GM21367 (cell line): Measurements from ENCODE around the gene COL4A2.

Experiments used
- ATAC-seq: cut with Tn5 transposase; IDR thresholded peaks from one replicate; pipeline ENCODE4 v1.9.1; 2021; ENCODE audit not compliant: unreplicated experiment

The COL4A2 gene

DNA sequence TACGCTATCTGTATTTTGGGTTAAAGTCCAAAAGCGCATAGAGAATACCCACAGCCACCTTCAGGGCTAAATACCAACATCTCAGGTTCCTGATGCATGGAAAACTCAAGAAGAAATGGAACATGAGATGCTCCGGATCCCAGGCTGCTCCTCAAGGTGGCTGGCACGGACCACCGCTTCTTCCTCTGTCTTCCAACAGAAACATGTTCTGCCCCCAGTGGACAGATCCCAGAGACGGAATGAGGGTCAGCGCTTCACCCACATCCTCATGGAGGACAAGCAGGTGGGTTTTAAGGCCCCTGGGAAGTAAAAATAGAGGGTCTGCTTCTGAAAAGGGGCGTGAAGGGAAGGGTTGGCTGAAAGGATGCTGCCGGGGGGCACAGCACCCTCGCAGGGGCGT, 17.4 kb upstream of the COL4A2 start:
- ATAC-seq = no peak

DNA sequence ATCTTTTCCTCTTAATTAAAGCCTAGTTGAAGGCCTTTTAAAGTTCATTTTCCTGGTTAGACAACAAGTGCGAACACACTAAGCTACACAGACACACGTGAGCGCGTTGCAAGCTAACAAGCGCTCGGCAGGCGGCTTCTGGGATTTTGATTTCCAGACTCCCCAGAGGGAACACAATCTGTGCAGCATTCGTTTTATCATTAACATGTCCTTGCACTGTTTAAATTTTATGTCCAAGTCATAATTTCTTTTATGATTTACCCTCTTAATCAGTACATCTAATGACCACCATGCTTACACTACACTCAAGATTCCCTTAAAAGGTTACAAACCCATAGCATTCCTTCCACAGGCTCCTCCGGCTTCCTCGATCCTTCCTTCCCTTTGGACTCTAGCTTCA, 16.9 kb upstream of the COL4A2 start:
- no peak for ATAC-seq

DNA sequence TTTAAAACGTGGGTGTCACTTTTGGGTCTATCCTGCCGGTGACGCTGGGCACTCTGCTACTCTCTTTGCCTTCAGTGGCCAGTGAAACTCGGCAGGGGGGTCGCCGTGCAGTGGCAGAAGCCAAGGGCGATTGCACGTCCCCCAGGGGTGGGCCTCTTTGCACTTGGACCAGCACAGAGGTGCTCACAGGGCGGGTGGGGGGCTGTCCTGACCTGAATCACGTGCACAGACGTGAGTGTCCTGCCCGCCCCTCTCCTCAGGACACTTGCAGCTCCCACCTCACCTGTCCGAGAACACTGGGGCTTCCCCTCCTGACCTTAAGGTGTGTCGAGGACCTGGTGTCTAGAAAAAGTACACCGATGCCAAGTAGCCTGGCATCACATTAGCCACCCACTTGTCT, 16.3 kb upstream of the COL4A2 start:
- ATAC-seq = no peak

DNA sequence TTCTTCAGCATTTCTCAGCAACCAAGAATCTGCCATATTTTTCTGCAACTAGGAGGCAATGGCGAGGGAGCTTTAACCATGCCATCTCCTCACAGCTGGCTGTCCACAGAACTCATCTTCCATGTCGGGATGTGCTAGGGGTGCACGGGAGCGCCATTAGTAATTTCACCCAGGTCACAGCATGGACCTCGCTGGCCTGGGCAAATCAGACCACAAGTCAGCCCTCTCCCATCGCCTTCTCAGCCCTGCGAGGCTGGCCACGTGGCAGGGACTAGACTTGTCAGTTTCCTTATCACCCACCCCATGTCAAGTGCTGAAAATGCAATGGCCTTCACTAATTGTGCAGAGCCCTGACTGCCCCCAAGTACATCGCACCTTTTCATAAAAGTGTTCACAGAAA, 15.8 kb upstream of the COL4A2 start:
- no peak for ATAC-seq

DNA sequence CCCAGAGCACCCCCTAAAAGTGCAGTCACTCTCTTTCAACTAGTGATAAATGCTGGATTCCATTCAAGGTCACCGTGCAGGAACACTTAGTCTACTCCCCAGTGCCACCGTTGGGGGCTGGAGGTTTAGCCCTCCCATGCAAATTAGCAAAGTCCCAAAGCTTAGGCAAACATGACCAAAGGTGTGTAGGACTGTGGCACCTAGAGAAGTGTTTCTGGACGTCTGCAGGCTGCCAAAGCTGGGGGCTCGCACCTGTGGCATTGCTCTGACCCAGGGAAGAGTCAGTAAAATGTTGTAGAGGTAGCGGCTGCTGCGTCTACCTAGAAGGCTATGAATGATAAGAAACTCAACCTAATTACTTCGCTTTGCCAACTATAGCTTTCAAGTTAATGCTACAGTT, 14.0 kb upstream of the COL4A2 start:
- no peak for ATAC-seq

DNA sequence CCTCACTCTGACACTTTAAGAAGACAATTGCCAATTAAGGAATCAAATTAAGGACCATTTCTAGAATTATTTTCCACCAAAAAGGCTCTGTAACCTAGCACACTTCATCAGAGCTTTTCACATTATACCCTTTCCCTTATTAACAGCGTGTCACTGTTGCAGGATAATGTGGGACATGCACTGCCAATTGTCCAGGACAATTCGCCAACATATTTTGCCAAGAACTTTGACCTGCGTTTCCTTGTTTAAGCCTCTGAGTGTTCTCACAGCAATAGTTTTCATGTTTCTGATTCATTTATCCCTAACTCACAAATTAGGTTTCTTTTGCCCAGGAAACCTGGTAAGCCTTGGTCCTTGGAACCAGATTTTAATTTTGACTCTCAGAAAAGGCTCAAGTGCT, 13.4 kb upstream of the COL4A2 start:
- no peak for ATAC-seq

DNA sequence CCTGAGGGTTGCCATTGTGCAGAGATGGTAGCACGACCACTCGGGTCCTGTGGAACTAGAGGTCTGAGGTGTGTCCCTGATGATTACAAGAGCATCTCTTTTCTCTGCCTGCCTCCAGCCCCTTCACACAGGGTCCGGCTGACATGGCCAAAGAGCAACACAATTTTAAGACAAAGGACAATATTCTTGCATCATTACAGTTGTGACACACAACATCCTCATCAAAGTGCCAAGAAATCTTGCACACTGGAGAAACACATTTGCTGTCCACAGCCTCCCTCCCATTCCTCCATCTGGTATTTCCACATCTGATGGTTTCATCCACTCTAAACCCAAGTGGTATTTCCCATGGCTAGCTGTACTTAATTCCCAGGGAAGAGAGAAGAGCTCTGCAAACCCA, 12.9 kb upstream of the COL4A2 start:
- ATAC-seq = no peak

DNA sequence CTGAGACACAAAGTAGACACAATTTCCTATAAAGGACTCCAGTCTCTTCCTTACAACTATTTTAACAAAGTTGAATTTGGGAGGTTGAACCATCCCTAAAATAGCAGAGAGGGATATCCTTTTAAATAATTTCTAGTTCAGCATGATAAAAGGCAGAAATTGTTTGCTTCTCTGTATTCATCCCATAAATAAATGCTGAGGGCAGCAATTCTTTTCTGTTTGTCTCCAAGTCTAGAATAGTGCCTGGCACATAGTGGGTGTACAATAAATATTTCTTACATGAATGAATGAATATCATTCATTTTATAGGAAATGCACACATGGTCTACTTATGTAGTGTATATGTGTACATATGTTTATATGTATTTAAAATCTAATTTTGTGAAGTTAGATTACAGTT, 12.5 kb upstream of the COL4A2 start:
- no peak for ATAC-seq

DNA sequence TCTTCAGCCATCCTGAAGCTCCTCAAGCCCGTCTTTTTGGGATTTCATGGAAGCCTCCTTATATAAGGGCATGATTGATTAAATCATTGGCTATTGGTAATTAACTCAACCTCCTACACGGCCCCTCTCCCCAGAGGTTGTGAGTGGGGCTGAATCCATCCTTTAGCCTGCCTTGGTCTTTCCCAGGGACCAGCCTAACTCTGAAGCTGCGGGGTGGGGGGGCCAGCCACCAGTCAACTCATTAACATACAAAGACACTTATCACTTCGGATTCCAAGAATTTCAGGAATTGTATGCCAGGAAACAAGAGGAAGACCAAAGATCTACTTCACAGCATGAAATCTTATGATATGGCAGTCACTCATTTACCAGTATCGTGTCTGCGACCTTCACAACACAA, 10.1 kb upstream of the COL4A2 start:
- ATAC-seq = no peak

DNA sequence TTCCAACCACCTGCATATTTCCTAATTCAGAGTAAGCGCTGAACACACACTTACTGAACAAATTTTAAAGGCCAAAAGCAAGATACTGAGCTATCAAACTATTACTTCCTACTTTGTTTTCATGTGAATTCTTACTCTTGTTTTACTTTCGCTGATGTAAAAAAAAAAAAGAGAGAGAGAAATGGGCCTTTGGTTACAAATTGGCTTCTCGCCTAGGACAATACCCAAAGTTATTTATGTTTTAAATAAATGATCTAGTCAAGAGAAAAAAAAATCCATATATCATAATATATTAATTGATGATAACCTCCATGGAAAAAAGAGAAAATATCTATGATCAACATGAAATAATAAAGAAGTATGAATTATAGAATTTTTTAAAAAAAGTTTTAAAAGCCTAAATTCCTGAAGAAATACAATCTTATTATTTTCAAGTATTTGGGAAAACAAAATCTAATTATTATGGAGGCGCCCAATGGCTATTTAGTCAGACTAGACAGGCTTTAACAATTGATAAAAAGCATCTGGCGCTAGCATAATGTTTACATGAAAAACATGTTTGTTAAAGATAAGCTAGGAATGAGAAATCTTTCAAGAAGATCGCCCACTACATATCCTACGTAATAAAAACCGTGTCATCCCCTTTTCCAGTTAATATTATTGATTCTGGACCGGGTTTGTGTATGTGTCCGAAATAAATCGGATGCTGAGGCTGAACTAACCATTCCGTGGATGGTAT, 9.1 kb upstream of the COL4A2 start:
- no peak for ATAC-seq

DNA sequence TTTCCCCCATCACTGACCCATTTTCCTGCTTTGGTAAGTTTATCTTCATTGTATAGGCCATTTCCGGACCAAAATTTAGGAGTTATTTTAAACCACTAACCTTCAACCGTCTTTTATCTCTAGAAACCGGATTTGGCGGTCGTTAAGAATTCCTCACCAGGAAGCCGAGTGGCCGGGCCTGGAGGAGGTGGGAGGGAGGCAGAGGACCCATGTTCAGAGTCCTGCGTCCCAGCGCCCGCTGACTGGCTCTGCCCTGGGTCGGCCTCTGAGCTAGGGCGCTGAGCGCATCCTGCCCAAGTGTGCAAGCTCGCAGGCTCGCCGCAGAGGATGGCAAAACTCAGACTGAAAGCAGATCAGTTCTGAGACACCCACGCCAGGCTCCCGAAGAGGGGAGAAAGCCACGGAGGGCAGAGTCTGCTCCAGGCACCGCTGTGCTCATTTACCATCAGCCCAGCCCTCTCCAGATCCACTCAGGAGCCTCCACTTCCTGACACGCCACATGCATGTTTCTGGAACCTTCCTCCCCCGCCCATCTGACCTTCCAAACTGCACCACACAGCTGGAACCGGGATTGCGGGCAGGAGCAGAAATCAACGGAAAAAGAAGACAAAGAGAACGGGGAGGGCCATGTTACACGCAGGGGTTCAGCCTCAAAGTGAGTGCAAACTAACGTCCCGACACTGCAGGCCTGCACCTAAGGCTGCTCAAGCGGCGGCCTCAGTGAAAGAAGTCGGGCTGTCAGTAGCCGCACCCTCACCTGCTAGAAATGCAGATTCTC, 8.4 kb upstream of the COL4A2 start:
- no peak for ATAC-seq

DNA sequence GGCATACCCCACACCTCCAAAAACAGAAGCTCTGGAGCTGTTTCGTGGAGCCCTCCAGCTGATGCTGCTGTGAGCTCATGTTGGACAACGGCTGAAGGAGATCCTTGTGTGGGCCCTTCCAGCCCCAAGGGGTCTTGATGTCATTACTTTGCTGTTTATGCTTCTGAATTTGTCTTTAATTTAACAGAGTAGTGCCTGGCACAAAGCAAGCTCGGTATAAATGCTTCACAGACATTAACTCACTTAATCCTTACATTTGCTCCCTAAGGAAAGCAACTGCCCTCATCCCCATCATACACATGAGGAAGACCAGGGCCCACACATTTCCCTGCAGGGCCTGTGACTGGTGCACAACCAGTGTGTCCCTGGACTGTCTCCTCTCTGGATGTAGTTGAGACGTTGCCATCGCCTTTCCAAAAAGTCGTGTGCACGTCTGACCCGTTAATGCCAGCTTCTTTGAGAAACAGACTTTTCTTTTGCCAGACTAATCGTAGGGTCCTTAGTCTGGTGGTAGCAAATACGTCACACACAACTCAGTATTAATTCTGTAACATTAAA, 7.7 kb upstream of the COL4A2 start:
- ATAC-seq = no peak

DNA sequence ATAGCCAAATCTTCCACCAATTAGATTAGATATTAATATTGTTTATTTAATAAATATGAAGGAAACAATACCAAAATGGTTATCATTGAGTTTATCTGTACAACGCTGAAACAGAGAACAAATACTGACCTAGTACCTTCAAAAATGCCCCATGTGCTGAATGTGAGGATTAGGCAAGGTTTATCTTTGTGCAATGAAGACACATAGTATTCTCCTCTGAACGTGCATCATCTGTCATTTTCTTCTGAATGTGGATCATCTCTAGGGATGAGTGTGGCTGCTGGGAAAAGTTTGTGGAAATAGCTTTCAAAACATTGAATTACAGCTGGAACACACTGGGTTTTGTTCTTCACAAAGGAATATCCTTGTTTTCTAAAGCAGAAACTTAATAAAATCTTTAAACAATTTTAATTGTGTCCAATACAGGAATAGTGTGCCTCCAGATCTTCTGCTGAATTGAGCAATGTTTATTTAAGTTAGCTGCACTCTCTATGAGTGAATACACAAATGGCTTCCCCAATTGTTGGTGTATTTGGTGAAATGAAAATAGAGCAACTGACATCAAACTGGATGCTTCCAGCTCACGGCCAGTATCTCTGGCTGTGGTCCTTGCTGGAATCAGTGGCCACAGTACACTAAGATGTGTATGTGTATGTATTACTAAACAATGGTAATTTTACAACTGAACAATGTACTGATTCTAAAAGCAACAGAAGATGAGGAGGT, 6.8 kb upstream of the COL4A2 start:
- no peak for ATAC-seq

DNA sequence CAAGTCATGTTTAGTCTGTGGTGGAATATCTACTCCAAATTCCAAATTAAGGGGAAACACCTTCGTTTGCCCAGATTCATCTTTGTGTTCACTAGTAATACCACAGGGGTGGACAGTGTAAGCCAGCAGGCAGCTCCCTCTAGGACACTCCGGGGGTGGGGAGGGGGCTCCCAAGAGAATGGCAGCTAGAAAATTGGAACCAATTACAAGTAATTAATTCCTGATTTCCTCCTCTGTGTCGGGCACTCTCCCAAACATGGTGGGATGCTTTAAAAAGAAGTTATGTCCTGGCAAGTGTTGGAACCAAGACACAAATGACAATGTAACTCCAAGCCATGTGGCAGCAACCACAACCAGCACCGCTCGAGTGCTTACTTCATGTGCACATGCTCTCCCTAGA, 6.0 kb upstream of the COL4A2 start:
- ATAC-seq = no peak

DNA sequence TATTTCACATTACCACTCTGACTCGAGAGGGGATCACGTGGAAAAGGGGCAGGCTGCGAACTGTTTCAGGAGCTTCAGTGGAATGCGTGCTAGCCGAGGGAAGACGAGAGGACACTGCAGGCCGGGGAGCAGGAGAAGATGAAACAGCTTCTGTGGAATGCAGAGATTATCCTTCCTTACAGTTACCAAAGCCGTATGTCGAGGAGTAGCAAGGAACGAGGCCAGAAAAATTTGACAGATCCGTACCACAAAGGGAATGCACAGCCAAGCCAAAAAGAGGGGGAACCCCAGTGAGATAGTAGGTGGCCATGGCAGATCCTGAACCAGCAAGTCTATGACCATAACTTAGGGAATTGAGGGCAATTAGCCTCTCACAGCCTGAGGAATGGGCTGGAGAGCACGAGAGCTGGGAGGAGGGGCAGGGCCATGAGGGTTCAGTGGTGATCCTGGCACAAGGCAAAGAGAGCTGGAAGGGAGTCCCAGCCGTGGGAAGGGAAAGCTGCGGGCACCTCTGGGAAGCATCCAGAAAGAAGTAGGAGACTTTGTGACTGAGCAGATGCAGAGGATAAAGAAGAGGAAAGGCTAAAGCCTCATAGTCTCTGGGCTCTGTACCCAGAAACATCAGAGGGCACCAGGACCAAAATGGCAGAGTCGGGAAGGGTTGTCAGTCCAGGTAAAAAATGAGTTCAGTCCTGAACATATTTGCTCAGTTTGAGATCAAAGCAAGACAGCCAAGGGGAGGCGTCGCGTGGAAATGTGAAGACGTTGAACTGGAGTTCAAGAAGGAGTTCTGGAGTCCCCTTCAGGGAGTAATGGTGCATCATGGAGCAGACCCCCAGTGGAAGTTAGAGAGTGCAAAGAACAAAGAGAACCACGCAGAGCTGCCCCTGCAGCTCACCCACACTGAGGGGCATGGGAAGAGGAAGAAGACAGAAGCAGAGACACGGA, 5.2 kb upstream of the COL4A2 start:
- ATAC-seq = no peak

DNA sequence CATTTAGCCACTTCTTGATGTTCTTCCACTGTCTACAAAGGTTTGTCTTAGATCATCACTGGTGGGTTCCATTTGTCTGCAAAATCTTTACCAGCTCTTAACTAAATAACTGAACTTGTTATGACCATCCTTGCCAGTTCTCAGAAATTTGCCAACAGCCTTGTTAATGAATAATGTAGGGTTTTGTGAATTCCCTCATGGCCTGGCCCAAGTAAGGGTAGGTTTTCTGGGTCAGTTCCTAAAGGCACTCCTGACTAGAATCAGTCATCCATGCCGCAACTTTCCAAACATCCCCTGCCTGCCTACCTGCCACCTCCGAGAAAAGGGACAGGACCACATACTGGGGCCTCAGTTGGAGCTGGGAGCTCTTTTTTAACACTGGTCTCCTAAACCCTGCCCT, 4.1 kb upstream of the COL4A2 start:
- ATAC-seq = no peak

DNA sequence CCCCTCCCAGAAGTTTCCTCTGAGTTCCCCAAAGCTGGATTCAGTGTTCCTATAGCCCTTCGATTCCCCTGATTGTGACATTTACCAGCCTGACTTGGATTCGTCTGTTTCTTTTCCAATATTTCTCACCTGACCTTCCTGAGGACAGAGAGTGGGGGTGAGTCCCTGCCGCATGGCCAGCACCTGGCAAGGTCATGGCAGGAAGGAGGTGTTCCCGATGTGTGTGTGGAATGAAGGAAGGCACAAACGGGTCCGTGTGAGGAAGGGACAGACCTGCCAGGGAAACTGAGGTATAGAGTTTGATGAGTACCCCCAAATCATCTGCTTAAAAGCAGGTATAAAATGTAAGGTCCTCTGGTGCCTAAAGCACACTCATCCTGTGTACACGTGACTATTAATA, 3.4 kb upstream of the COL4A2 start:
- ATAC-seq = no peak

DNA sequence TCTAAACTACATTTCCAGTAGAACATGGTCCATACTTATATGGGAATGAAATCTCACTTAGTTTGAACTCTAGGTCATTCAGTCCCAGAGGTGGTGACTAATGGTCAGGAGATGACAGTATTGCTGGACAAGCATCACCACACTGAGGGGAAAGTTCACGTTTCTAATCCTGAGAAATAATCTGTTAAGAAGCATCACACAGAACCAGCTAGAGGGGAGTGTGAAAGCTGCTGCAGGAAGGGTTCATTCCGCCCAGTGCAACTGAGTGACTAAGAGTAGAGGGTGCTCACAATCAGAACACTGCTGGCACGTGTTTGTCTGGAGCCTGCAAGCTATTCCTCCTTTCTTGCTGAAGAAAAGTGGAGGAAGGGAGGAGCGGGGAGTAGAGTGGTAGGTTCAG, 2.8 kb upstream of the COL4A2 start:
- ATAC-seq = no peak

DNA sequence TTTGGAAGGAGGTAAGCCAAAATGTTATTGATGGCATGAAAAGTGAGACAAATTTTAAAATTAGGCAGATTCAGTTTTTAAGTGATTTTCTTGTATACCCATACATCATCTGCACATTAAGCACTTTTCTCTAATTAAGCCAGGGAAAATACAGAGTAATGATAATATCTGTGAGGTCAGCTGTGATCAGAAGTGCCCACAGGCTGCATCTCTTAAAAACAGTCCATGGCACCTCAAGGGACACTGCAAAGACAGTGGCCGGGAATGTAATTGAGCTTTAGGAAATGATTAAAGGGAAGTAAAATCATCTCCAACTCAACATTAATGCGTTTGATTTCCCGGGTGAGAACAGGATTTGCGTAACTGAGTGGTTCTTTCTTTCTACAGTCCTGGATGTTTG, 2.1 kb upstream of the COL4A2 start:
- ATAC-seq = no peak

DNA sequence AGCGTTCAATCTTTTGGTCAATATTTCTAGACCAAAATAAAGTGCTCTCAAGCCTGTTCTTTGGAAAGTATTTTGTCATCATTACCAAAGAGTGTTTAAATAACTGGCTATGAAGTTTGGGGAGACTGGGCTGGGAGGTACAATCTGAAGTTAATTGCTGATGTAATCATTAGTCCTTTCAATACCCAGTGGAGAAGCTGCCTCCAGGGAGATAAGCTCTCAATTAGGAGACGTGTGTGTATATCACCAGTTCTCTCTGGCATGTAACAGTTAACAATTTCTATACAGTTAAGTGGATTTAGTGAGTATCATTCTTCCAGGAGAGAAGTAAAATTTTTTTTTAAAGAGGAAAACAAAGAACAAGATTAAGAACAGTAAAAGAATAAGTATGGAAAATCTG, 1.5 kb upstream of the COL4A2 start:
- no peak for ATAC-seq

DNA sequence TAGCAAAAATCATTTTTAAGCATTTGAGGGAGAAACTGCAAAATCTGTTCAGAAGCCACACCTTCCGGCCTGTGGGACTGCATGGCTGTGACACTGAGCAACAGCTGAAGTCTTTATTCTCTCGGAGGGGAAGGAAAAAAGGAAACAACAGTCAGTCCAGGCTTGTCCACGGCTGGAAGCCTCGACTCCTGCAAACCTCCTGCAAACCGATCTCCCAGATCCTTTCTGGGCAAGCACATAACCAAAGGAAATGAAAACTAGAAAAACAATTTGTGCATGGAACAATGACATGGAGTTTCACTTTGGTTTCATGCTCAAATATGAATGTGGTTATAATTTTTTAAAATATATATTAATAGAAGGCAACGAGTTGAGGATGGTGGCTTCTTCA, 1.1 kb upstream of the COL4A2 start:
- ATAC-seq = no peak
